NCI-H146 treated with DMSO at 0.1 percent for 48 hours (cell line): Measurements from ENCODE around the gene SLC12A2.
A peak's percentile ranks its signal among the peaks of the same experiment; 100 is the strongest.

ENCODE experiments used
- DNase-seq: peaks from one replicate; lab custom pipeline; 2025; ENCODE audit not compliant: unreplicated experiment; lab: John Stamatoyannopoulos, UW

Gene SLC12A2

GRCh38 chr5:128083033-128083810, at the start of gene SLC12A2:
Gene SLC12A2, plus strand, starts transcription at chr5:128083766. Its CDS starts 189 bp downstream, at chr5:128083955.
- peak; percentile 78 for DNase-seq

- peak; percentile 67 for DNase-seq
Observed at GRCh38 chr5:128035689-128036088, 47.9 kb upstream of the SLC12A2 start.

GRCh38 chr5:128036950-128037349, 46.6 kb upstream of the SLC12A2 start:
- DNase-seq: no peak

- no peak for DNase-seq
Observed at GRCh38 chr5:128038643-128039042, 44.9 kb upstream of the SLC12A2 start.

- DNase-seq: no peak
Observed at GRCh38 chr5:128040927-128041326, 42.6 kb upstream of the SLC12A2 start.

- DNase-seq: no peak
Observed at GRCh38 chr5:128052780-128053179, 30.8 kb upstream of the SLC12A2 start.

GRCh38 chr5:128053291-128053954, 30.1 kb upstream of the SLC12A2 start:
- DNase-seq: no peak

- DNase-seq: no peak
Observed at GRCh38 chr5:128060644-128061385, 22.8 kb upstream of the SLC12A2 start.

- DNase-seq: no peak
Observed at GRCh38 chr5:128062172-128062746, 21.3 kb upstream of the SLC12A2 start.

- DNase-seq: no peak
Observed at GRCh38 chr5:128074171-128074570, 9.4 kb upstream of the SLC12A2 start.

- DNase-seq: no peak
Observed at GRCh38 chr5:128074953-128075352, 8.6 kb upstream of the SLC12A2 start.

- no peak for DNase-seq
Observed at GRCh38 chr5:128077526-128077925, 6.0 kb upstream of the SLC12A2 start.

- no peak for DNase-seq
Observed at GRCh38 chr5:128081111-128081851, 2.3 kb upstream of the SLC12A2 start.

- DNase-seq: no peak
Observed at GRCh38 chr5:128082551-128083032, 974 bp upstream of the SLC12A2 start.

GRCh38 chr5:128083811-128084227, 253 bp downstream of the SLC12A2 start:
- no peak for DNase-seq

- DNase-seq: peak; percentile 19
Observed at GRCh38 chr5:128084228-128085167, 932 bp downstream of the SLC12A2 start.

GRCh38 chr5:128085413-128085812, 1.8 kb downstream of the SLC12A2 start:
- DNase-seq: no peak

GRCh38 chr5:128091579-128091978, 8.0 kb downstream of the SLC12A2 start:
- no peak for DNase-seq

GRCh38 chr5:128092144-128092543, 8.6 kb downstream of the SLC12A2 start:
- no peak for DNase-seq
